Stimulated activated naive B cell treated with anti-CD40 and anti-IgM and Interleukin-4, amounts not matched to agents 10 μg/mL and 1 μg/mL and 100 μg/mL, for 72 hours (primary cell): ENCODE measurements around the gene MIOX.

Experiments used
- ATAC-seq, 2 donors: fragments of 150-1000 bp; cut with Tn5 transposase; replicated peaks; 2 replicates each; pipeline ENCODE4 v1.10.0; 2021; ENCODE audit warnings: moderate library complexity in 1 of 2
- DNase-seq: peaks from one replicate; pipeline ENCODE4 v3.0.0; 2021
- H3K27ac Mint-ChIP-seq: one replicate; pipeline ENCODE4 v1.8.0; 2022; ENCODE audit warnings: mild to moderate bottlenecking, mixed read lengths
- H3K27me3 Mint-ChIP-seq, 2 donors: one replicate each; pipeline ENCODE4 v1.8.0; 2022; ENCODE audit warnings: mixed read lengths in 2 of 2
- H3K36me3 Mint-ChIP-seq, 2 donors: one replicate each; pipeline ENCODE4 v1.8.0; 2022; ENCODE audit warnings: mixed read lengths in 2 of 2, mild to moderate bottlenecking in 1 of 2
- H3K4me1 Mint-ChIP-seq, 2 donors: one replicate each; pipeline ENCODE4 v1.8.0; 2022; ENCODE audit warnings: mixed read lengths in 2 of 2, mild to moderate bottlenecking in 1 of 2
- H3K4me3 Mint-ChIP-seq, 2 donors: one replicate each; pipeline ENCODE4 v1.8.0; 2022; ENCODE audit warnings: mild to moderate bottlenecking in 2 of 2, mixed read lengths in 2 of 2, moderate library complexity in 1 of 2
- H3K9me3 Mint-ChIP-seq, 2 donors: one replicate each; pipeline ENCODE4 v1.8.0; 2022; ENCODE audit warnings: mixed read lengths in 2 of 2, mild to moderate bottlenecking in 1 of 2

MIOX gene

DNA sequence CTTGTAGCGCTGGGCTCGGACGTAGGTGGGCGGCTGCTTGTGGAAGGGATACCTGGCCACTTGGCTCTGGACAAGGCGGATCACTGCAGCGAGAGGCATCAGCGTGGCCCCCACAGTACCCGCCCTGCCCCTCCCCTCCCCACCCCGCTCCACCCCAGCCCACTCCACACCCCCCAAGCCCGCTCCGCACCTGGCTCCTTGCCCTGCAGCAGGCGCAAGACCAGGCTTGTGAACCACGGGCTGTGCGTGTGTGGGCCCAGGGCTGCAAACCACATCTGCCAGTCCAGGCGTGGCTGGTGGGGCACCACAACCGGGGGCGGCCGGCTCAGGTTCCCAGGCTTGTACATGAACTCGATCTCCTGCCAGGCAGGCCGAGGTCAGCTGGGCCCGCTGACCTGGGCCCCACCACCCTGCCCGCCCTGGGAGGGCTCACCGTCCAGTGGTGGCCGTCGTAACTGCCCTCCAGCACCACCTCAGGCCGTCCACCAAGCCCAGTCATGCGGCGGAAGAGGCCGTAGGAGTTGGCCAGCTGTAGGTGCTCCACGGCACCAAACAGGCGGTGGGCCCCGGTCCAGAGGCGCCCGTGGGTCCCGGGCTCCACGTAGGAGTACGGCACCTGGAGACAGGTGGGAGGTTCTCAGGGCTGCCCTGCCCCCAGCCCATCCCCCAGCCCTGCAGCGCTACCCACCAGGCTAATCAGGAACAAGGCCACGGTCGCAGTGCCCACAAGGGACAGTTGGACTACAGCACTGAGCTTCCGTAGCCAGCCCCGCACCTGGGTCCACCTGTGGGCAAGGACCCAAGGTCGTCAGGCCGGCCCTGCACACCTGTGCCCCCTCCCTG is 17.9 kb downstream of the MIOX start:
- peaks cover 13 to 16% of the 10 kb centered on the region in 2 donors for H3K4me1 Mint-ChIP-seq
- DNase-seq (no peak), ATAC-seq (no peak)
- peaks cover 12 to 17% of the 10 kb centered on the region in 2 donors for H3K36me3 Mint-ChIP-seq
- no peak overlapping the region for H3K4me3 Mint-ChIP-seq
- H3K9me3 Mint-ChIP-seq = no peaks in the 10 kb centered on the region
- no peaks in the 10 kb centered on the region for H3K27me3 Mint-ChIP-seq
- no peak overlapping the region for H3K27ac Mint-ChIP-seq

DNA sequence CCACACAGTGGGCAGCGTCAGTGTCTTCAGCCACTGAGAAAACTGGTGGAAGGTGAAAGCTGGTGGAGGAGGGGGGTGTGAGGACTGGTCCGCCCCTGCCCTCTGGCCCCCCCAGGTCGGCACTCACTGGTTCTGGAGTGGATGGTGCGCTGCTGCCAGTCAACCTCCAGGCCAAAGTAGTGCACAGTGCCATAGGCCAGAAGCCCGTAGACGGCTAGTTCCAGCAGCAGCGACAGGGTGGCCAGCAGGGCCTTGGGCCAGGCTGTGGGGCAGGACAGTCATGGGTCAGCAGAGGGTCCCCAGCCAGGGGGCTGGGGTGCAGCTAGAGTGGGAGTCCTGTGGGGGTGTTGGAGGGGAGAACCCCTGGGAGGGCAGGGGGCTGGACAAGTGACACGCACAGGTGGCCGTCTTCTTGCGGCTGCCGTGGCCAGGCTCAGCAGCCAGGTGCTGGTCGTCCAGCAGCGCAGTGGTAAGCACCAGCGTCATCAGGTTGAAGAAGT is 18.7 kb downstream of the MIOX start:
- Mint-ChIP-seq H3K36me3 (peaks cover 11 to 17% of the 10 kb centered on the region in 2 donors), H3K4me3 (no peak overlapping the region), H3K9me3 (no peaks in the 10 kb centered on the region), H3K27me3 (no peaks in the 10 kb centered on the region), H3K4me1 (peaks cover 13 to 17% of the 10 kb centered on the region in 2 donors), H3K27ac (no peak overlapping the region)
- ATAC-seq = no peak
- DNase-seq = no peak

DNA sequence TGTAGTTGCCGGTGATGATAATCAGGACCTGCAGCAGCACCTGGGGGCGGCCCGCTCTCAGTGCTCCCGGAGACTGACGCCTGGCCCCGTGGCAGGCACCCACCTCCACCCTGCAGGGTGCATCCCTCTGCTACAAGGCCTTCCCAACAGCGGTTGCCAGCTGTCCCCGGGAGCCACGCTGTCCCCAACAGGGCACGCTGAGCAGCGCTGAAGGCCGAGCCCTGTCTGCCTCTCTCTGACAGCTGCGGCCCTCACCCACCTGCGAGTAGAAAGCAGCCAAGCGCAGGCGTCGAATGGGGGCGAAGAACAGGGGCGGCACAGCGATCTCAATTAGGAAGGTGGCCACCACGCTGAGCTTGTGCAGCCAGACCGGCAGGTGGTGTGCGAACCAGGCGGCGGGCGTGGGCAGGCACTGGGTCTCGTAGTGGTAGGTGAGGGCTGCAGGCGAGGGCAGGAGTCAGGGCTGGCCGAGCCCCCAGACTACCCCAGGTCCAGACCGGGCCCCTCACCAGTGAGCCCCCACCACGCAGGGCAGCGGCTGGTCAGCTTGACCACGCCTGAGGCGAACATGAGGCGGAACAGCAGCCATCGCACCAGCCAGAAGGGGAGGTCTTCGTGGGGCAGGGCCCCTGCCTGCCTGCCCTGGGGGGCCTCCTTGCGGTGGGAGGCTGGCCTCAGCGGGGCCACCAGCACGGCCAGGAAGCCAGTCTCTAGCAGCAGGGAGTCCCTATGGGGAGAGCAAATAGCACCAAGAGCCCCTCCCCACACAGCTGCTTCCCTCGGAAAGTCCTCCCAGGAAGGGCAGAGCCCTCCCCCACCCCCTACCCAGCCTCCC is 19.3 kb downstream of the MIOX start:
- H3K27ac Mint-ChIP-seq = peak overlapping the region; percentile 20
- peaks cover 11 to 17% of the 10 kb centered on the region in 2 donors for H3K36me3 Mint-ChIP-seq
- DNase-seq (no peak), ATAC-seq (no peak)
- H3K27me3 Mint-ChIP-seq = no peaks in the 10 kb centered on the region
- H3K9me3 Mint-ChIP-seq = no peaks in the 10 kb centered on the region
- peak overlapping the region; percentile 96 to 99 for H3K4me3 Mint-ChIP-seq
- H3K4me1 Mint-ChIP-seq = peaks cover 13 to 17% of the 10 kb centered on the region in 2 donors

DNA sequence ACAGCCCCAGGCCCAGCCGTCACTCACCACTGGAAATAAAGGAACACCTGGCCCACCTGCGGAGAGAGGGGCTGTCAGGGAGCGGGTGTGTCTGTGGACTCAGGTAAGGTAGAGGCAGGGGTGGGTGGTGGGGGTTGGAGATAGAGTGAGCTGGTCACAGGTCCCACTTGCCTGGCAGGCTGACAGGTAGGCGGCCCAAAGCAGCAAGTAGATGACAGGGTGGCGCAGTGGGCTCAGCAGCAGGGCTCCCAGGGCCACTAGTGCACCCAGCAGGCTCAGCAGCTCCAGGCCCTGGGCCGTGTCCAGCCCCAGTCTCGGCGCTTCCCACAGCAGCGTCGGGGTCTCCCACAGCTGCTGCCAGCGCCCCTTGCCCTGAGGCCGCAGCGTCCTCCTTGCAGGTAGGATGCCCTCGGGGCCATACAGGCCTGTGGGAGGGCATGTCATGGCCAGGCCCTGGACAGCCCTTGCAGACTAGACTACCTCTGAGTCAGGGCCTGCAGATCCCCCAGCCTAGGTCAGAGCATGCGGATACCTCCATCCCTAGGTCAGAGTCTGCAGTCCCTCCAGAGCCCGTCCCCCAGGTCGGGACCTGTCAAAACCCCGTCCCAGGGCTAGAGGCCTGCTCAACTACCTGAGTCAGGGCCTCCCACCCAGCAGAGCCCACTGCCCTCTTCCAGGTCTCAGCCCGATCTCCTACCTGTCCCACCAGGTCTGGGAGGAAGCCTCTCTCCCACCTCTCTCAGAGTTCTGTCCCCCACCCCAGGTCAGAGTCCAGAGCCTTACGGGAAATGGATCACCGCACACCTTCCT is 20.2 kb downstream of the MIOX start:
- peak; percentile 1 to 2 for ATAC-seq

DNA sequence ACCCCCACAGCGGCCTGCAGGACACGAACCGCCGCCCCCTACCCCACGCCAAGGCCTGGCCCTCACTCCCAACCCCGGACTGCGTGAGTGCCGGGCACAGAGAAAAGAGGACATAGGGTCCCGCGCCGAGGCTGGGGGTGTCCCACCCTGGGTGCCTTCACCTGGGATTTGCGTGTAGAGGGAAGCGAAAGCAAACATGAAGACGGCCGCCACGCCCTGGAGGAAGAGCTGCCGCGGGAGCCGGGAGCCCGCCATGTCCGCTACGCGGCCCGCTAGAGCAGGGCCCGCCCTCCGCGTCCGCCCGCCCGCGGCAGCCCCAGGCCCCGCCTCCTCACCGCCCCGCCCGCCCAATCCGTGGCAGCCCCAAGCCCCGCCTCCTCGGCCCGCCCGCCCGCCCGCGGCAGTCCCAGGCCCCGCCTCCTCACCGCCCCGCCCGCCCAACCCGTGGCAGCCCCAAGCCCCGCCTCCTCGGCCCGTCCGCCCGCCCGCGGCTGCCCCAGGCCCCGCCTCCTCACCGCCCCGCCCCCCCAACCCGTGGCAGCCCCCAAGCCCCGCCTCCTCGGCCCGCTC is 20.8 kb downstream of the MIOX start, which contains the start of gene LMF2:
Gene LMF2, minus strand, starts transcription at position 282 of the 570 bp plus-strand sequence. Its CDS starts 27 bp downstream, at position 255.
- peak; percentile 86 for DNase-seq
- Mint-ChIP-seq H3K36me3 (peaks cover 11 to 21% of the 10 kb centered on the region in 2 donors), H3K27ac (peak within 1 kb of the TSS; percentile 99), H3K4me3 (peak within 1 kb of the TSS; percentile 98 to 99), H3K27me3 (no peaks in the 10 kb centered on the region), H3K9me3 (no peaks in the 10 kb centered on the region), H3K4me1 (peaks cover 15 to 17% of the 10 kb centered on the region in 2 donors)
- ATAC-seq = peak; percentile 83 to 85

More for the DNA sequence above, 20.2 kb downstream of the MIOX start:
- no peak for DNase-seq
- Mint-ChIP-seq H3K27me3 (no peaks in the 10 kb centered on the region), H3K27ac (peak overlapping the region; percentile 98), H3K4me3 (peak overlapping the region; percentile 96 to 99), H3K9me3 (no peaks in the 10 kb centered on the region), H3K4me1 (peaks cover 13 to 17% of the 10 kb centered on the region in 2 donors), H3K36me3 (peaks cover 11 to 17% of the 10 kb centered on the region in 2 donors)

DNA sequence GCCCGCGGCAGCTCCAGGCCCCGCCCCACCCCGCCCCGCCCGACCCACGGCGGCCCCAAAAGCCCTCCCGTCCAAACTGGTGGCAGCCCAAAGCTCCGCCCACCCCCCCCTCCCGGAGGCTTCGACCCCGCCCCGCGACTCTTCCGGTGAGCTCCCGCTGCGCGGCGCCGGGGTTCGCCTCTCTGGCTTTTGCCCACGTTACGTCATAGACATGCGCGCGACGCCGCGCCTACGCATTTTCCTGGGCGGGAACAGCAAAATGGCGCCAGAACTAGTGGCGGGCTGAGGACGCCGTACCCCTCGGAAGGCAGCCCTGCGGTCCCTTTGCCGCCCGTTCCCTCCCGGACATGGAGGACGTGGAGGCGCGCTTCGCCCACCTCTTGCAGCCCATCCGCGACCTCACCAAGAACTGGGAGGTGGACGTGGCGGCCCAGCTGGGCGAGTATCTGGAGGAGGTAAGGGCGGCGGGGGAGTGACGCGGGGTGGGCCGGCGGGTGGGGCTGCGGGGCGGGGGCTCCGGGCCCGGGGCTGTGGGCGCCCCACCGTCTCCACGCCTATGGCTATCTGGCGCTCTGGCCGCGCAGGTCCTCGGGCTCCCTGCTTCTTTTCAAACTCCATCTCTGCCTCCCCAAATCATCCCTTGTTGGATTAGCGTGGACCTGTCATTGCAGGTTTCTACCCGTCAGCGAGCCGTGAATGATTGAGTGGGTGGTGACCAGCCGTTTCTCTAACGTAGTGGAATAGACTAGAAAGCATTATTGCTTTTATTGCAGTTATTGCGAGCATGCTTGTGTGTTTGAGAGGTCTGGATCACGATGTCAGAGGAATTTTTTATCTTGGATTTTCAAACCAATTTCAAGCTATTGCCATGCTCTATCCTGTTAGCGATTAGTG is 21.6 kb downstream of the MIOX start, which contains the start of gene NCAPH2:
Gene NCAPH2, plus strand, starts transcription at position 234 of the 894 bp plus-strand sequence. Its CDS starts 114 bp downstream, at position 348.
- Mint-ChIP-seq H3K4me3 (peak within 1 kb of the TSS; percentile 98 to 99), H3K36me3 (peaks cover 11 to 16% of the 10 kb centered on the region in 2 donors), H3K27me3 (no peaks in the 10 kb centered on the region), H3K9me3 (no peaks in the 10 kb centered on the region), H3K4me1 (peaks cover 15 to 17% of the 10 kb centered on the region in 2 donors), H3K27ac (peak within 1 kb of the TSS; percentile 99)
- DNase-seq (peak; percentile 96), ATAC-seq (peak; percentile 65 to 73)

DNA sequence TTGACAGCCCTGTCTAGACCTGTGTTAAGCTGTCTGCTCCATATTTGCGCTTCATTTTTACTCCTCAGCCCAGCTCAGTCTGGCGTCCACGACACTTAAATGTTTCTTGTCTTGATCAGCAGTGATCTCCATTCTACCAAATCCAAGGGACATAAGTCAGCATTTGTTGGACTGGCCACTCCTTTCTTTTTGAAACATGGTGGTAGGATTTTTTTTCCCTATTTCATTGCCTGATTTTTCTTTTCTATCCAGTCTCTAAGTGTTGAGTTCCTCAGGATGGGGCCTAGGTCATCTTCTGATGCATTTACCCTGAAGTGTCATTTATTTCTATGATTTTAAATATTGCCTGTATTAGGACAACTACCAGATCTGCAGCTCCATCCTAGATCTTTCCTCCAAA is 22.2 kb downstream of the MIOX start:
- DNase-seq (no peak), ATAC-seq (peak in 1 of 2 donors; percentile 2)
- Mint-ChIP-seq H3K27me3 (no peaks in the 10 kb centered on the region), H3K9me3 (no peaks in the 10 kb centered on the region), H3K4me1 (peaks cover 15 to 17% of the 10 kb centered on the region in 2 donors), H3K4me3 (peak overlapping the region; percentile 97 to 98), H3K27ac (peak overlapping the region; percentile 99), H3K36me3 (peaks cover 13 to 18% of the 10 kb centered on the region in 2 donors)

DNA sequence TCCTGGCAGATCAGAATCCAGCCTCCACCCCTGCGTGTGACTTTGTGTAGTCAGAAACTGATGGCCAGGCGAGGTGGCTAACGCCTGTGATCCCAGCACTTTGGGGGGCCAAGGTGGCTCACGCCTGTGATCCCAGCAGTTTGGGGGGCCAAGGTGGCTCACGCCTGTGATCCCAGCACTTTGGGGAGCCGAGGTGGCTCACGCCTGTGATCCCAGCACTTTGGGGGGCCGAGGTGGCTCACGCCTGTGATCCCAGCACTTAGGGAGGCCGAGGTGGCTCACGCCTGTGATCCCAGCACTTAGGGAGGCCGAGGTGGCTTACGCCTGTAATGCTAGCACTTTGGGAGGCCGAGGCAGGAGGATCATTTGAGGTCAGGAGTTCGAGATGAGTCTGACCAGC is 26.5 kb downstream of the MIOX start:
- H3K27me3 Mint-ChIP-seq = no peaks in the 10 kb centered on the region
- DNase-seq (no peak), ATAC-seq (no peak)
- H3K9me3 Mint-ChIP-seq = no peaks in the 10 kb centered on the region
- H3K36me3 Mint-ChIP-seq = peaks cover 19 to 41% of the 10 kb centered on the region in 2 donors
- H3K4me1 Mint-ChIP-seq = peaks cover 20 to 22% of the 10 kb centered on the region in 2 donors
- H3K27ac Mint-ChIP-seq = no peak overlapping the region
- H3K4me3 Mint-ChIP-seq = no peak overlapping the region

DNA sequence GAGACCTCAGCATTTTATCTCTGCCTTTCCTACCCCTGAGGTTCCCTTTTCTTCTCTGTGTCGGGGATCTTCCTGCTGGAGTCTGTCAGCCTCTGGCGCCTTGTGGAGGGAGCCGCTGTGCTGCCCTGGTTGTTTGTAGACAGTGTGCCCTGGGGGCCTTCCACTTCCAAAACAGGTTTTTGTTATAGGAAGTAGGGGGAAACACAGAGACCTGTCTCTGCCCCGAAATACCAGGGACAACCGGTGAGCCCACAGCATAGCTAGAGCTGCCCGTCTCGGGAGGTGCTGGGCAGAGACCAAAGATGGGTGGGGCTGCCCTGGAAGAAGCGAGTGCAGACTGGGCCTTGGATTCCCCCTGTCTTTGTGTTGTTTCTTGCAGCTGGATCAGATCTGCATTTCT is 29.4 kb downstream of the MIOX start:
- no peak overlapping the region for H3K27ac Mint-ChIP-seq
- no peak for ATAC-seq
- no peak for DNase-seq
- peaks cover 38 to 63% of the 10 kb centered on the region in 2 donors for H3K36me3 Mint-ChIP-seq
- H3K9me3 Mint-ChIP-seq = no peaks in the 10 kb centered on the region
- no peak overlapping the region for H3K4me3 Mint-ChIP-seq
- H3K4me1 Mint-ChIP-seq = peaks cover 9 to 11% of the 10 kb centered on the region in 2 donors
- no peaks in the 10 kb centered on the region for H3K27me3 Mint-ChIP-seq

DNA sequence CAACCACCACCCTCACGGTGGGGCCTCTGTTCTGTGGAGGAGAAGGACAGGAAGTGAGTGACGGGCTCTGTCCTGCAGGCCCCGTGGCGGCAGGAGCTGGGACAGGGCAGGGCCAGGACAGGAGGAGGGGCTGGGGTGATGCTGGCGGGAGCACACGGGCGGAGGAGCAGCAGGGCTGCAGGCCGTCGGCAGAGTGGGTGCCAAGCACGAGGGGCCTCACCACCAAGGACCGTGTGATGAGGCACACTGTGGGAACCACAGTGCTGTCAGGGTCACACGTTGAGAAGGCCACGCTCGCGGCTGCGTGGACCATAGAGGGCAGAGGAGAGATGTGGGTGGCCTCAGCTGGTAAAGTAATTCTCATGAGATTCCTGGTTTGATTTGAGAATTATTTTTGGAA is 30.2 kb downstream of the MIOX start:
- H3K9me3 Mint-ChIP-seq = no peaks in the 10 kb centered on the region
- H3K27ac Mint-ChIP-seq = no peak overlapping the region
- ATAC-seq (no peak), DNase-seq (no peak)
- peaks cover 41 to 66% of the 10 kb centered on the region in 2 donors for H3K36me3 Mint-ChIP-seq
- H3K4me1 Mint-ChIP-seq = peaks cover 9 to 11% of the 10 kb centered on the region in 2 donors
- no peaks in the 10 kb centered on the region for H3K27me3 Mint-ChIP-seq
- no peak overlapping the region for H3K4me3 Mint-ChIP-seq

DNA sequence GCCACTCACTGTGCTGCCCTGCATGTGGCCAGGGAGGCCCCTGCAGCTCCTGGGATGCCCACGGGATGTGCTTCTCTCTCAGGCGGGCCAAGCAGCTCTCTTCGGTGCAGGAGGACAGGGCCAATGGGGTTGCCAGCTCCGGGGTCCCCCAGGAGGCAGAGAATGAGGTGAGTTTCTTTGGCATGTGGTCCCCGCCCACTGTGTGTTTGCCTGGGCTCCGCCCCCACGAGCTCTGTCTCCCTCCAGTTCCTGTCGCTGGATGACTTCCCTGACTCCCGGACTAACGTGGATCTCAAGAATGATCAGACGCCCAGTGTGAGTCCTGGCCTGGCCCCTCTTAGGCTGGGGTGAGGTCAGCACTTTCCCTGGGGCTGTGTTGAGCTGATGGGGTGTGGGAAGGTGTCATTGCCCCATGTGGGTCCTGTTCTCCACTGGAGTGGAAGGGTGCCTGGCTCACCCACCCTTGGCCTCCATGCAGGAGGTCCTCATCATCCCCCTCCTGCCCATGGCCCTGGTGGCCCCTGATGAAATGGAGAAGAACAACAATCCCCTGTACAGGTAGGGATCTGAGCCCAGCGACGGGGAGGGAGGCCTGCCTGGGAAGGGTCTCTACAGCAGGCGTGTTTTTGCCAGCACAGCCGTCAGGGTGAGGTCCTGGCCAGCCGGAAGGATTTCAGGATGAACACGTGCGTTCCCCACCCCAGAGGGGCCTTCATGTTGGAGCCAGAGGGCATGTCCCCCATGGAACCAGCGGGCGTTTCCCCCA is 31.0 kb downstream of the MIOX start:
- Mint-ChIP-seq H3K27ac (peak overlapping the region; percentile 14), H3K9me3 (no peaks in the 10 kb centered on the region), H3K27me3 (no peaks in the 10 kb centered on the region), H3K4me1 (peaks cover 10 to 15% of the 10 kb centered on the region in 2 donors), H3K36me3 (peaks cover 42 to 67% of the 10 kb centered on the region in 2 donors), H3K4me3 (no peak overlapping the region)
- ATAC-seq = no peak
- DNase-seq = no peak

DNA sequence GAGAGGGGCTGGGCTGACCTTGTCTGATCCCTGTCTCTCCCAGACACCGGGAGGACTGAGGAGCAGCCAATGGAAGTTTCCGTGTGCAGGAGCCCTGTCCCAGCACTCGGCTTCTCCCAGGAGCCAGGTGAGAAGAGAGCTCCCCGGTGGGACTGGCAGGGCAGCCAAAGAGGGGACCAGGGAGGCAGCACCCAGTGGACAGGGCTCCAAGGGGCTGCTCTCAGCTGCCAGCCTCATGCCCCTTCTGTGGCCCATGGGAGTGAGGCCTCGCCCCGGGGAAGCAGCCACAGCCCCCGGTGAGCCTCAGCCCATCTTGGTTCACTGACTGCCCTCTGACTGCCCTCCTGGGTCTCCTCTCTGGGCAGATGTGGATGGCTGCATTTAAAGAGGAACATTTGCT is 31.9 kb downstream of the MIOX start:
- Mint-ChIP-seq H3K27me3 (no peaks in the 10 kb centered on the region), H3K4me3 (no peak overlapping the region), H3K36me3 (peaks cover 47 to 68% of the 10 kb centered on the region in 2 donors), H3K9me3 (no peaks in the 10 kb centered on the region), H3K27ac (no peak overlapping the region), H3K4me1 (peaks cover 13 to 24% of the 10 kb centered on the region in 2 donors)
- ATAC-seq (no peak), DNase-seq (no peak)
